K562 (cell line): ENCODE measurements around the gene MYL9. TPM values are rescaled to one million over a fixed set of nuclear protein-coding genes. Genes with fewer than 3 reads are reported as not detected.
A peak's percentile ranks its signal among the peaks of the same experiment; 100 is the strongest.

Experiments used
- CBFA2T2 ChIP-seq: fragments of 450-650 bp; conservative IDR thresholded peaks from 2 replicates; pipeline ENCODE4 v1.6.1; 2017; ENCODE audit warnings: mild to moderate bottlenecking
- DDX20 ChIP-seq: fragments of 450-650 bp; IDR thresholded peaks from 2 replicates; pipeline ENCODE4 v1.6.1; 2016; ENCODE audit warnings: missing genetic modification characterization, low read depth, mild to moderate bottlenecking, missing compliant biosample characterization, moderate library complexity
- EP400 ChIP-seq: fragments of 450-650 bp; IDR thresholded peaks from 2 replicates; pipeline ENCODE4 v1.6.1; 2017; ENCODE audit warnings: antibody characterized with exemption, mild to moderate bottlenecking, moderate library complexity
- HDAC8 ChIP-seq: fragments of 450-650 bp; IDR thresholded peaks from 2 replicates; pipeline ENCODE4 v1.6.1; 2016; ENCODE audit warnings: mild to moderate bottlenecking, missing genetic modification characterization, moderate library complexity, missing compliant biosample characterization
- MED1 ChIP-seq: sonication (generic); formaldehyde crosslinking; IDR thresholded peaks from 2 replicates; pipeline ENCODE4 v1.8.1; 2023; ENCODE audit warnings: missing genetic modification reagents, borderline replicate concordance
- NBN ChIP-seq: fragments of 450-650 bp; IDR thresholded peaks from 2 replicates; pipeline ENCODE4 v1.6.1; 2016; ENCODE audit warnings: low read depth, mild to moderate bottlenecking
- NKRF ChIP-seq: fragments of 450-650 bp; IDR thresholded peaks from 2 replicates; pipeline ENCODE4 v1.6.1; 2016; ENCODE audit warnings: borderline replicate concordance
- PHF21A ChIP-seq: fragments of 450-650 bp; IDR thresholded peaks from 2 replicates; pipeline ENCODE4 v1.6.1; 2017; ENCODE audit warnings: low read depth, borderline replicate concordance
- RFX1 ChIP-seq: fragments of 450-650 bp; IDR thresholded peaks from 2 replicates; pipeline ENCODE4 v1.6.1; 2016; ENCODE audit warnings: mild to moderate bottlenecking, moderate library complexity
- SETDB1 ChIP-seq: IDR thresholded peaks from one replicate; pipeline ENCODE4 v1.6.1; 2012; ENCODE audit warnings: low read length, control low read depth, inconsistent platforms
- STAT6 ChIP-seq: sonication (generic); formaldehyde crosslinking; IDR thresholded peaks from 2 replicates; pipeline ENCODE4 v1.8.1; 2023; ENCODE audit warnings: mild to moderate bottlenecking, missing genetic modification reagents
- TCFL5 ChIP-seq: fragments of 250-450 bp; sonication (Bioruptor Pico); conservative IDR thresholded peaks from 2 replicates; pipeline ENCODE4 v1.6.1; 2021; ENCODE audit warnings: mild to moderate bottlenecking, moderate library complexity, matching md5 sums
- ZNF140 ChIP-seq: fragments of 250-450 bp; sonication (Bioruptor Pico); IDR thresholded peaks from 2 replicates; pipeline ENCODE4 v1.8.0; 2021; ENCODE audit warnings: moderate library complexity, mild to moderate bottlenecking, inconsistent platforms
- ZNF263 ChIP-seq: sonication (generic); formaldehyde crosslinking; IDR thresholded peaks from 2 replicates; pipeline ENCODE4 v1.8.0; 2022; ENCODE audit warnings: mild to moderate bottlenecking, missing genetic modification reagents, borderline replicate concordance
- ZNF3 ChIP-seq: fragments of 250-450 bp; sonication (Bioruptor Pico); IDR thresholded peaks from 2 replicates; pipeline ENCODE4 v1.5.0; 2021; ENCODE audit warnings: mild to moderate bottlenecking, moderate library complexity
- ZNF583 ChIP-seq: fragments of 250-450 bp; sonication (Bioruptor Pico); IDR thresholded peaks from 2 replicates; pipeline ENCODE4 v1.4.0; 2020
- polyA plus RNA-seq, 8 experiments: library from polyadenylated mRNA; depleted of rRNA in 4 of 8; stranded (reverse) in 5 of 8; unstranded in 3 of 8; fragments of >200 nt; fragmentation: Nextera tagmentation in 2 of 8; fragmentation: Illumina TruSeq in 1 of 8; extraction: Ambion mirVana in 2 of 8; extraction: Trizol in 1 of 8; gene quantifications; 2 replicates each; pipeline versions ENCODE4 v1.2.1 to v1.2.3, GENCODE V29; 2011 to 2014; ENCODE audit warnings: inconsistent platforms in 1 of 8, missing spikeins in 1 of 8
- total RNA-seq, 7 experiments: library from RNA; depleted of rRNA in 6 of 7; stranded (reverse); fragments of >200 nt in 6 of 7; fragmentation: Illumina TruSeq in 2 of 7; extraction: Trizol in 2 of 7; gene quantifications; 2 replicates each; pipeline versions ENCODE4 v1.2.1 to v1.2.3, GENCODE V29; 2011 to 2021; ENCODE audit warnings: low replicate concordance in 1 of 7
- TF ChIP-seq, protein P1 (sequence below): fragments of 250-450 bp; sonication (Bioruptor Pico); IDR thresholded peaks from 2 replicates; pipeline ENCODE4 v1.4.0; 2020; ENCODE audit warnings: mild to moderate bottlenecking
- TF ChIP-seq, protein P2 (sequence below): IDR thresholded peaks from 2 replicates; pipeline ENCODE4 v1.6.1; 2012; ENCODE audit warnings: low read depth, low read length, improper control_type of control experiment, borderline replicate concordance

The MYL9 gene
- total and polyA plus RNA-seq, 9 of the 15 experiments (the other 6 are each of a cell fraction or from before 2014, with no cell fraction given), result 0.11 to 3.2 (median 0.81) TPM; not detected in 1

DNA sequence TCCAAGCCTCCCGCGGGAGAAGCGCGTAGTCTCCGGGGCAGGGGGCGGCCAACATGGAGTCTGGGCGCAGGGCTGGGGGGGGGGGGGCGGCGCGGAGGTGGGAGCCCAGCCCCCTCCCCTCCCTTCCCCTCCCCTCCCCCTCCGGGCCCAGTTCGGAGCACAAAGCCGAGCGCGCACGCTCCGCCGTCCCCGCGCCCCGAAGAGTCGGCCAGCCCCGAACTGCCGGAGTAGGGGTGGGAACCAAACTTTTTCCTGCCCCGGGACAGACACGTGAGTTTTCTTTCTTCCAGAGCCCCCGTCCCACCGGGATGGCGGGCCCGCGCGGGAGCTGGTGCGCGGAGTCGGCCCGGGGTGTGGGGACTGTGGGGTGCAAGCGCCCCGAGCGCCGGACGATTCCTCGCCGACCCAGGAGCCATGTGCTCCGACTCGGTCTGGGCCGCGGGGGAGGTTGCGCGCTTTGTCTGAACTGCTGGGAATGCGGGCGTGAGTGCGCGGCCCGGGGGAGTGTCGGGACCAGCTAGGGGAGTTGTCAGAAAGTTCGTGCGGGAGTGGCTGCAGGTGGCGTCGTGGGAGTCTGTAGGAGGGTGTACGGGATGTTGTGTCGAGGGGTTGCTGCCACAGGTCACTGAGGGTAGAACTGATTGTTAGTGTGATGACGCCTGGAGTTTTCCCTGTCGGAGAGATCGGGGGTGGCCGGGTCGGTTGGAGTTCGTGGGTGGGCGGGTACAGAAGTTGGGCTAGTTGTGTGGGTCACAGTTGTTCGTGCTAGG lies 33.2 kb downstream of the MYL9 start (continued):
- TF ChIP-seq RFX1 (no peak), ZNF3 (no peak), ZNF583 (CRISPR knock-in tag) (no peak), NKRF (peak; percentile 67; the same call in 1 of the 2 replicates), MED1 (no peak), PHF21A (peak; percentile 76; the same call in 1 of the 2 replicates), HDAC8 (tag) (no peak), ZNF140 (no peak), TCFL5 (no peak), ZNF263 (CRISPR knock-in tag) (no peak), STAT6 (CRISPR knock-in tag) (no peak), SETDB1 (no peak), CBFA2T2 (0 out of 2 replicates have a peak, but pooled peaks have one; percentile 4), DDX20 (tag) (no peak), EP400 (peak; percentile 88), NBN (0 out of 2 replicates have a peak, but pooled peaks have one; percentile 55)
- TF ChIP-seq, protein P1, sequence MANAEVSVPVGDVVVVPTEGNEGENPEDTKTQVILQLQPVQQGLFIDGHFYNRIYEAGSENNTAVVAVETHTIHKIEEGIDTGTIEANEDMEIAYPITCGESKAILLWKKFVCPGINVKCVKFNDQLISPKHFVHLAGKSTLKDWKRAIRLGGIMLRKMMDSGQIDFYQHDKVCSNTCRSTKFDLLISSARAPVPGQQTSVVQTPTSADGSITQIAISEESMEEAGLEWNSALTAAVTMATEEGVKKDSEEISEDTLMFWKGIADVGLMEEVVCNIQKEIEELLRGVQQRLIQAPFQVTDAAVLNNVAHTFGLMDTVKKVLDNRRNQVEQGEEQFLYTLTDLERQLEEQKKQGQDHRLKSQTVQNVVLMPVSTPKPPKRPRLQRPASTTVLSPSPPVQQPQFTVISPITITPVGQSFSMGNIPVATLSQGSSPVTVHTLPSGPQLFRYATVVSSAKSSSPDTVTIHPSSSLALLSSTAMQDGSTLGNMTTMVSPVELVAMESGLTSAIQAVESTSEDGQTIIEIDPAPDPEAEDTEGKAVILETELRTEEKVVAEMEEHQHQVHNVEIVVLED (CRISPR knock-in tag), result peak; percentile 46; the same call in 1 of the 2 replicates
- TF ChIP-seq, protein P2, sequence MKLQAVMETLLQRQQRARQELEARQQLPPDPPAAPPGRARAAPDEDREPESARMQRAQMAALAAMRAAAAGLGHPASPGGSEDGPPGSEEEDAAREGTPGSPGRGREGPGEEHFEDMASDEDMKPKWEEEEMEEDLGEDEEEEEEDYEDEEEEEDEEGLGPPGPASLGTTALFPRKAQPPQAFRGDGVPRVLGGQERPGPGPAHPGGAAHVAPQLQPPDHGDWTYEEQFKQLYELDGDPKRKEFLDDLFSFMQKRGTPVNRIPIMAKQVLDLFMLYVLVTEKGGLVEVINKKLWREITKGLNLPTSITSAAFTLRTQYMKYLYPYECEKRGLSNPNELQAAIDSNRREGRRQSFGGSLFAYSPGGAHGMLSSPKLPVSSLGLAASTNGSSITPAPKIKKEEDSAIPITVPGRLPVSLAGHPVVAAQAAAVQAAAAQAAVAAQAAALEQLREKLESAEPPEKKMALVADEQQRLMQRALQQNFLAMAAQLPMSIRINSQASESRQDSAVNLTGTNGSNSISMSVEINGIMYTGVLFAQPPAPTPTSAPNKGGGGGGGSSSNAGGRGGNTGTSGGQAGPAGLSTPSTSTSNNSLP, result no peak
